WTC11 (cell line): ENCODE measurements around the gene GPR151. TPM values are rescaled to one million over a fixed set of nuclear protein-coding genes. Genes with fewer than 3 reads are reported as not detected.

ENCODE experiments used
- ATAC-seq: fragments of 200-7000 bp; cut with Tn5 transposase; 2 replicates; pipeline ENCODE4 v1.10.0; 2021; ENCODE audit warnings: mild to moderate bottlenecking, moderate library complexity
- CTCF ChIA-PET: fragments of 300-600 bp; sonication (Branson Sonifier 250); formaldehyde crosslinking; loops from one replicate; lab custom pipeline; 2021; ENCODE audit warnings: antibody characterized with exemption; lab: Charles Lee
- POLR2A ChIA-PET: fragments of 350-600 bp; sonication (Branson Sonifier 250); formaldehyde crosslinking; loops from one replicate; lab custom pipeline; 2021; ENCODE audit warnings: antibody characterized with exemption; lab: Charles Lee
- DNase-seq: peaks from one replicate; pipeline ENCODE4 v3.0.0; 2021; ENCODE audit warnings: low spot score
- H3K27ac Mint-ChIP-seq: 2 replicates; pipeline ENCODE4 v1.8.0; 2021; ENCODE audit warnings: mixed read lengths
- H3K27me3 Mint-ChIP-seq: 2 replicates; pipeline ENCODE4 v1.8.0; 2021; ENCODE audit warnings: low read depth, mild to moderate bottlenecking, moderate library complexity, mixed read lengths
- H3K36me3 Mint-ChIP-seq: 2 replicates; pipeline ENCODE4 v1.8.0; 2021; ENCODE audit warnings: mixed read lengths
- H3K4me1 Mint-ChIP-seq: 2 replicates; pipeline ENCODE4 v1.8.0; 2022; ENCODE audit warnings: mixed read lengths
- H3K4me3 Mint-ChIP-seq: 2 replicates; pipeline ENCODE4 v1.8.0; 2021; ENCODE audit warnings: mild to moderate bottlenecking, moderate library complexity, mixed read lengths
- H3K9me3 Mint-ChIP-seq: 2 replicates; pipeline ENCODE4 v1.8.0; 2021; ENCODE audit warnings: mixed read lengths
- E2F5 ChIP-seq: sonication (generic); formaldehyde crosslinking; IDR thresholded peaks from 2 replicates; pipeline ENCODE4 v1.8.1; 2022; ENCODE audit warnings: mild to moderate bottlenecking, moderate library complexity, missing genetic modification reagents
- ETV6 ChIP-seq: sonication (generic); formaldehyde crosslinking; IDR thresholded peaks from 2 replicates; pipeline ENCODE4 v1.8.1; 2022; ENCODE audit warnings: mild to moderate bottlenecking, missing genetic modification reagents
- FOXK1 ChIP-seq: sonication (generic); formaldehyde crosslinking; IDR thresholded peaks from 2 replicates; pipeline ENCODE4 v1.8.0; 2022; ENCODE audit warnings: mild to moderate bottlenecking, moderate library complexity, missing genetic modification reagents
- GABPB1 ChIP-seq: sonication (generic); formaldehyde crosslinking; IDR thresholded peaks from 2 replicates; pipeline ENCODE4 v1.8.1; 2023; ENCODE audit warnings: mild to moderate bottlenecking, missing genetic modification reagents
- IRF2 ChIP-seq: sonication (generic); formaldehyde crosslinking; IDR thresholded peaks from 2 replicates; pipeline ENCODE4 v1.8.0; 2022; ENCODE audit warnings: low read depth, missing genetic modification reagents, borderline replicate concordance
- KAT7 ChIP-seq: sonication (generic); formaldehyde crosslinking; IDR thresholded peaks from 2 replicates; pipeline ENCODE4 v1.8.1; 2023; ENCODE audit warnings: missing genetic modification reagents, mild to moderate bottlenecking, borderline replicate concordance
- MLX ChIP-seq: sonication (generic); formaldehyde crosslinking; IDR thresholded peaks from 2 replicates; pipeline ENCODE4 v1.8.1; 2023; ENCODE audit warnings: mild to moderate bottlenecking, missing genetic modification reagents, moderate library complexity
- OVOL2 ChIP-seq: fragments of 250-450 bp; sonication (Bioruptor Pico); IDR thresholded peaks from 2 replicates; pipeline ENCODE4 v1.9.0; 2021; ENCODE audit warnings: mild to moderate bottlenecking, borderline replicate concordance
- SOX15 ChIP-seq: fragments of 250-450 bp; sonication (Bioruptor Pico); IDR thresholded peaks from 2 replicates; pipeline ENCODE4 v1.9.0; 2021; ENCODE audit warnings: mild to moderate bottlenecking
- TEAD1 ChIP-seq: sonication (generic); formaldehyde crosslinking; IDR thresholded peaks from 2 replicates; pipeline ENCODE4 v1.8.0; 2022; ENCODE audit warnings: mild to moderate bottlenecking, missing genetic modification reagents
- ZMAT4 ChIP-seq: fragments of 250-450 bp; sonication (Bioruptor Pico); IDR thresholded peaks from 2 replicates; pipeline ENCODE4 v1.9.0; 2021; ENCODE audit warnings: mild to moderate bottlenecking
- ZNF263 ChIP-seq: sonication (generic); formaldehyde crosslinking; IDR thresholded peaks from 2 replicates; pipeline ENCODE4 v1.8.1; 2022; ENCODE audit warnings: low read depth, mild to moderate bottlenecking, moderate library complexity, missing genetic modification reagents
- ZNF416 ChIP-seq: fragments of 250-450 bp; sonication (Bioruptor Pico); IDR thresholded peaks from 2 replicates; pipeline ENCODE4 v1.9.0; 2021; ENCODE audit warnings: mild to moderate bottlenecking, inconsistent platforms
- ZNF423 ChIP-seq: fragments of 250-450 bp; sonication (Bioruptor Pico); IDR thresholded peaks from 2 replicates; pipeline ENCODE4 v2.1.2; 2022; ENCODE audit warnings: mild to moderate bottlenecking, moderate library complexity
- ZNF532 ChIP-seq: fragments of 250-450 bp; sonication (Bioruptor Pico); IDR thresholded peaks from 2 replicates; pipeline ENCODE4 v1.9.0; 2021; ENCODE audit warnings: mild to moderate bottlenecking, borderline replicate concordance
- total RNA-seq: library from RNA; stranded (reverse); gene quantifications from 3 replicates; pipeline ENCODE4 v1.2.3, GENCODE V29; 2021

Gene GPR151
- total RNA-seq, 1 experiment from 2014 or later = not detected

GRCh38 chr5:146533260-146533857 is 17.4 kb upstream of the GPR151 start (continued):
- no peak for TF ChIP-seq ZNF532 (CRISPR knock-in tag)

GRCh38 chr5:146529984-146530383 is 14.0 kb upstream of the GPR151 start:
- TF ChIP-seq ETV6 (CRISPR knock-in tag) (no peak), OVOL2 (no peak), FOXK1 (CRISPR knock-in tag) (no peak), ZNF263 (CRISPR knock-in tag) (no peak), TEAD1 (CRISPR knock-in tag) (no peak), E2F5 (CRISPR knock-in tag) (no peak), ZMAT4 (CRISPR knock-in tag) (no peak), GABPB1 (no peak), ZNF532 (CRISPR knock-in tag) (no peak), IRF2 (no peak), KAT7 (no peak), SOX15 (no peak), MLX (no peak), ZNF423 (CRISPR knock-in tag) (no peak), ZNF416 (CRISPR knock-in tag) (no peak)
- DNase-seq (no peak), ATAC-seq (no peak)
- Mint-ChIP-seq H3K4me3 (no peak overlapping the region), H3K4me1 (peaks cover 15% of the 10 kb centered on the region), H3K36me3 (no peaks in the 10 kb centered on the region), H3K27me3 (no peaks in the 10 kb centered on the region; the same call in 1 of the 2 replicates), H3K9me3 (peaks cover 6% of the 10 kb centered on the region; the same call in 1 of the 2 replicates), H3K27ac (no peak overlapping the region)
- POLR2A ChIA-PET = no interaction called here
- CTCF ChIA-PET = no interaction called here
